Central memory CD8-positive, alpha-beta T cell (primary cell): ENCODE measurements around the gene EPYC.
A peak's percentile ranks its signal among the peaks of the same experiment; 100 is the strongest.

Experiments
- ATAC-seq: fragments of 150-1000 bp; cut with Tn5 transposase; replicated peaks from 2 replicates; pipeline ENCODE4 v1.10.0; 2022; ENCODE audit warnings: mild to moderate bottlenecking, moderate FRiP score, moderate number of reproducible peaks; ENCODE audit not compliant: poor library complexity, severe bottlenecking; ENCODE audit errors: extremely low read depth
- DNase-seq, 2 donors: peaks; one replicate each; pipeline ENCODE4 v3.0.0; 2021; ENCODE audit warnings: low spot score in 2 of 2
- H3K27ac Mint-ChIP-seq: one replicate; pipeline ENCODE4 v1.8.0; 2022; ENCODE audit warnings: low read depth, mild to moderate bottlenecking, moderate library complexity, mixed read lengths
- H3K27me3 Mint-ChIP-seq: one replicate; pipeline ENCODE4 v1.8.0; 2022; ENCODE audit warnings: mixed read lengths
- H3K36me3 Mint-ChIP-seq: one replicate; pipeline ENCODE4 v1.8.0; 2022; ENCODE audit warnings: mild to moderate bottlenecking, moderate library complexity, mixed read lengths; ENCODE audit not compliant: insufficient read depth
- H3K4me1 Mint-ChIP-seq: one replicate; pipeline ENCODE4 v1.8.0; 2022; ENCODE audit warnings: mixed read lengths
- H3K4me3 Mint-ChIP-seq: one replicate; pipeline ENCODE4 v1.8.0; 2022; ENCODE audit warnings: mild to moderate bottlenecking, moderate library complexity, mixed read lengths
- H3K9me3 Mint-ChIP-seq: one replicate; pipeline ENCODE4 v1.8.0; 2022; ENCODE audit warnings: mixed read lengths

Gene EPYC

GRCh38 chr12:90965204-90965603 is 39.6 kb downstream of the EPYC start:
- Mint-ChIP-seq H3K27ac (no peak overlapping the region), H3K9me3 (no peaks in the 10 kb centered on the region), H3K27me3 (no peaks in the 10 kb centered on the region), H3K4me3 (no peak overlapping the region), H3K36me3 (no peaks in the 10 kb centered on the region), H3K4me1 (no peaks in the 10 kb centered on the region)
- ATAC-seq = no peak
- DNase-seq = no peak

- H3K4me3 Mint-ChIP-seq = no peak overlapping the region
- no peak for ATAC-seq
- no peaks in the 10 kb centered on the region for H3K4me1 Mint-ChIP-seq
Observed at GRCh38 chr12:90964616-90965015, 40.2 kb downstream of the EPYC start.

GRCh38 chr12:90963946-90964345 is 40.8 kb downstream of the EPYC start:
- no peak for ATAC-seq
- H3K4me3 Mint-ChIP-seq = no peak overlapping the region

More at GRCh38 chr12:90964616-90965015, 40.2 kb downstream of the EPYC start:
- no peak overlapping the region for H3K27ac Mint-ChIP-seq
- no peaks in the 10 kb centered on the region for H3K36me3 Mint-ChIP-seq
- no peak for DNase-seq
- H3K27me3 Mint-ChIP-seq = no peaks in the 10 kb centered on the region
- H3K9me3 Mint-ChIP-seq = no peaks in the 10 kb centered on the region

GRCh38 chr12:90961154-90961553 is 43.6 kb downstream of the EPYC start:
- Mint-ChIP-seq H3K27me3 (no peaks in the 10 kb centered on the region), H3K4me1 (no peaks in the 10 kb centered on the region), H3K9me3 (no peaks in the 10 kb centered on the region), H3K4me3 (no peak overlapping the region), H3K36me3 (no peaks in the 10 kb centered on the region), H3K27ac (no peak overlapping the region)
- DNase-seq (no peak), ATAC-seq (no peak)

More at GRCh38 chr12:90963946-90964345, 40.8 kb downstream of the EPYC start:
- Mint-ChIP-seq H3K36me3 (no peaks in the 10 kb centered on the region), H3K27me3 (no peaks in the 10 kb centered on the region), H3K4me1 (no peaks in the 10 kb centered on the region), H3K27ac (no peak overlapping the region), H3K9me3 (no peaks in the 10 kb centered on the region)
- DNase-seq = no peak

GRCh38 chr12:90959538-90960139 is 45.1 kb downstream of the EPYC start:
- no peak for DNase-seq
- Mint-ChIP-seq H3K36me3 (no peaks in the 10 kb centered on the region), H3K27ac (no peak overlapping the region), H3K4me1 (no peaks in the 10 kb centered on the region), H3K4me3 (no peak overlapping the region), H3K27me3 (no peaks in the 10 kb centered on the region), H3K9me3 (no peaks in the 10 kb centered on the region)
- ATAC-seq = peak; percentile 56

GRCh38 chr12:90959032-90959431 is 45.7 kb downstream of the EPYC start:
- H3K4me1 Mint-ChIP-seq = no peaks in the 10 kb centered on the region
- no peaks in the 10 kb centered on the region for H3K27me3 Mint-ChIP-seq
- no peak overlapping the region for H3K27ac Mint-ChIP-seq
- no peak overlapping the region for H3K4me3 Mint-ChIP-seq
- H3K36me3 Mint-ChIP-seq = no peaks in the 10 kb centered on the region
- DNase-seq = no peak
- ATAC-seq = no peak
- H3K9me3 Mint-ChIP-seq = no peaks in the 10 kb centered on the region

- DNase-seq = no peak
- Mint-ChIP-seq H3K4me1 (no peaks in the 10 kb centered on the region), H3K4me3 (no peak overlapping the region), H3K27me3 (no peaks in the 10 kb centered on the region), H3K36me3 (no peaks in the 10 kb centered on the region), H3K27ac (no peak overlapping the region), H3K9me3 (no peaks in the 10 kb centered on the region)
- no peak for ATAC-seq
Observed at GRCh38 chr12:90958347-90958746, 46.4 kb downstream of the EPYC start.

GRCh38 chr12:90954921-90955320 is 49.9 kb downstream of the EPYC start, which contains the start of gene CCER1:
CCER1 (minus strand) TSS chr12:90955176; CDS start chr12:90954742, 434 bp downstream.
- Mint-ChIP-seq H3K9me3 (no peaks in the 10 kb centered on the region), H3K4me1 (no peaks in the 10 kb centered on the region), H3K4me3 (no peak within 1 kb of the TSS), H3K27ac (no peak within 1 kb of the TSS), H3K36me3 (no peaks in the 10 kb centered on the region), H3K27me3 (peaks cover 10% of the 10 kb centered on the region)
- no peak for DNase-seq
- no peak for ATAC-seq

GRCh38 chr12:90954428-90954827 is 50.3 kb downstream of the EPYC start:
- DNase-seq (no peak), ATAC-seq (no peak)
- Mint-ChIP-seq H3K9me3 (no peaks in the 10 kb centered on the region), H3K27ac (no peak overlapping the region), H3K4me3 (no peak overlapping the region), H3K27me3 (peaks cover 10% of the 10 kb centered on the region), H3K4me1 (no peaks in the 10 kb centered on the region), H3K36me3 (no peaks in the 10 kb centered on the region)

- Mint-ChIP-seq H3K36me3 (no peaks in the 10 kb centered on the region), H3K27me3 (peaks cover 10% of the 10 kb centered on the region), H3K27ac (no peak overlapping the region), H3K9me3 (no peaks in the 10 kb centered on the region), H3K4me1 (no peaks in the 10 kb centered on the region), H3K4me3 (no peak overlapping the region)
- DNase-seq (no peak), ATAC-seq (no peak)
Observed at GRCh38 chr12:90953956-90954421, 50.8 kb downstream of the EPYC start.

- ATAC-seq = no peak
- Mint-ChIP-seq H3K9me3 (no peaks in the 10 kb centered on the region), H3K27ac (no peak overlapping the region), H3K27me3 (peaks cover 10% of the 10 kb centered on the region), H3K4me3 (no peak overlapping the region), H3K36me3 (no peaks in the 10 kb centered on the region), H3K4me1 (no peaks in the 10 kb centered on the region)
- no peak for DNase-seq
Observed at GRCh38 chr12:90951432-90952105, 53.2 kb downstream of the EPYC start.

- no peak for ATAC-seq
- H3K36me3 Mint-ChIP-seq = peaks cover 2% of the 10 kb centered on the region
Observed at GRCh38 chr12:90947869-90948268, 56.9 kb downstream of the EPYC start.

GRCh38 chr12:90945070-90945649 is 59.6 kb downstream of the EPYC start:
- DNase-seq = no peak
- Mint-ChIP-seq H3K4me1 (no peaks in the 10 kb centered on the region), H3K36me3 (peaks cover 2% of the 10 kb centered on the region)

More at GRCh38 chr12:90947869-90948268, 56.9 kb downstream of the EPYC start:
- no peak for DNase-seq
- Mint-ChIP-seq H3K27ac (no peak overlapping the region), H3K27me3 (peaks cover 10% of the 10 kb centered on the region), H3K4me3 (no peak overlapping the region), H3K9me3 (no peaks in the 10 kb centered on the region), H3K4me1 (no peaks in the 10 kb centered on the region)

More at GRCh38 chr12:90945070-90945649, 59.6 kb downstream of the EPYC start:
- H3K27ac Mint-ChIP-seq = no peak overlapping the region
- H3K4me3 Mint-ChIP-seq = no peak overlapping the region
- ATAC-seq = no peak
- no peaks in the 10 kb centered on the region for H3K9me3 Mint-ChIP-seq
- H3K27me3 Mint-ChIP-seq = no peaks in the 10 kb centered on the region
